Effector CD8-positive, alpha-beta T cell (primary cell): Measurements from ENCODE around the gene TBX4.

Experiments
- DNase-seq: peaks from one replicate; lab custom pipeline; 2025; lab: John Stamatoyannopoulos, UW

Gene TBX4

DNA sequence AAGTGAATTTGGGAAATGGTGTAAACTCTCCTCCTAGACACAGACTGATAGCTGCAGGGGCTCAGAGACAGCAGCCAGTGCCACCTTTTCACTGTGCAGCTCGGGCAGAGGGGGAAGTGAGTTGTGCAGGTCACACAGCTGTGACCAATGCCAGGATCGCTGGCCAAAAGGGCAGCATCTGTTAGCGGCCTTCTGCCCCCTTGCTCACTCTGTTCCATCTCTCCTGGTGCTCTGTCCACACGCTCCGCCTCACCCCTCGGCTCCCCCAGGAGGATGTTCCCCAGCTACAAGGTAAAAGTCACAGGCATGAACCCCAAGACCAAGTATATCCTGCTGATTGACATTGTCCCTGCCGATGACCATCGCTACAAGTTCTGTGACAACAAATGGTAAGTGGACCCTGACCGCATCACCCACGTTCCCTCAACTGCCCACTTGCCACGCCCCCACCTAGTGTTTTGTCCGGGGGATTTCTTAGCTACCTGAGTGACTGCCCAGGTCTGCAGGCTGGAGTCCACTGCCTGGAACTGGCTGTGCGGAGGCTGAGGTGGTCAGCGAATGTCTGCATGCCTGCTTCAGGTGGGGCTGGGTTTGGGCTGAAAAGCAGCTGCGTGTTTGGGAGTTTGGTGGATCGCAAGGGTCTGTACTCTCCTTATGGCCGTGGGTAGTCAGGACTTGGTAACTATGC, 13.5 kb downstream of the TBX4 start:
- no peak for DNase-seq

DNA sequence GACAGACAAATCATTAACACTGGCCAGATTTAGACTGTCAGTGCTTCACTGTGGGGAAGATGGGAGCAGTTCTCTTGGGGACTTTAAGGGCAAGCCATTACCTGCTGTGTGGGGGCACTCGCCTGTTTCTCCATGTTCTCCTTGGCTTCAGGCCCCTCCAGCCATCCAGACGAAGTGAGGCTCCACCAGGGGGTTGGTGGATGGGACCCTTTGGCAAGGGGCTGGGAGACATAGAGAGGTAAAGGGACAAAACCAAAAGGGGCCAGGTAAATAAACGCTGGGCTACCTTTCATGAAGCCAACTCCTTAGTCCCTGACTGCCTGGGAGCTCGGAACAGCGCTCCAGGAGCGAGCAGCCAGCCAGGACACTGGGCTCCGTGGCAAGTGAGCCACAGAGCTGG, 14.0 kb downstream of the TBX4 start:
- no peak for DNase-seq

DNA sequence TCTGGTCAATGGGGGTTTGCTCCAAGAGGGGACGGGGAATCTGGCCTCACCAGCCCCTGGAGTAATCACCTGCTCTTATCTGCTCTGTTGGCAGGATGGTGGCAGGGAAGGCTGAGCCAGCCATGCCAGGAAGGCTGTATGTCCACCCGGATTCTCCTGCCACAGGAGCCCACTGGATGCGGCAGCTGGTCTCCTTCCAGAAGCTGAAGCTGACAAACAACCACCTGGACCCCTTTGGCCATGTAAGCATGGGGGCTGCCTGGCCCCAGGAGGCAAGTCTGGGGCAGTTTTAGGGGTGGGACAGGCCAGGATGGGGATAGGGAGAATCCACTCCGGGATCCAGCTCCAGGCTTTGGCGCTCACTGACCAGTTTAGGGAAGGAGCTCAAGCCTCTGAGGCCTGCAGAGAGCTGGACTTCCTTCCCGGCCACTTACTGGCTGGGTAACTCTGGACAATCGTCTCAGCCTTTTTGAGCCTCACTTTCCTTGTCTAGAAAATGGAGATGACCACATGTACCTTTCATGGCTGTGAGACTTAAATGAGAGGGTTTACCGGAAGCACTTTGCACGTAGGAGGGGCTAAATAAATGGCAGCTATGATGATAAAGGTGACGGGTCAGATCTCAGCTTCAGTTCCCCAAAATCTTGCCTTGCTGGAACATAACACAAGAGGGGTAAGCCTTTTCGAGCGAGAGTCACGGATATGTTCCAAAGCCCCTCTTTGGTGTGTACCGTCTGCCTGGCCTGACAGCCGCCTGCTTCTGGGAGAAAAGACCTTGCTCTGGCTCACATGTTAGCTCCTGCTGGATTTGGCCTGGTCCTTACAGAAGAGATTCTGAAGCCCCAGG, 15.4 kb downstream of the TBX4 start:
- no peak for DNase-seq

DNA sequence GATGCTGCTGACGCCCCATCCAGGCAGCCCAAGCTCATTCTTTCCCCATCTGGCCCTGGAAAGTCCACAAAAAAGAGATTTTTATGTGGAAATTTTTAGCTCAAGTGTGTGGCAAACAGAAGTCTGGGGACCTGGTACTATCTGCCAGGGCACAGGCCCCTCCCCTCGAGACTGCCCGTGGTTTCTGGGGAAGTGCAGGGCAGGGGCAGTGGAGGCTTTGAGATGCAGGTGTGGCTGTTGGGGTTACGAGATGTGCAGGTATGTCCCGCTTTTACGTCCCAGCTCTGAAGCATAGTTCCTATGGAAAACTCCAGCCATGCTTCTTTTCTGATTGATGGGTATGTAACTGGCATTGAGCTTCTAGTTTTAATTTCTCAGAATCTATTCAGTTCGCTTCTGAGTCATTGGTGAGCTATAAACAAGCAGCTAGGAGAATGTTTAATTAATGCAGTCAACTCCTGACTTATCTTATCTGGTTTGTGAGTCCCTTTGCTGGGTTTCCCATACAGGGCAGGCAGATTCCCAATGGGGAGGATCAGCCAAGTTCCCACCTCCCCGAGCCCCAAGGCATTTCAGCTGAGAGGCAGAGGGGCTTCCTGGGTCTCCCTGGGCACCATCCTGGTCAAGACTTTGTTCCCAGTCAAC, 16.2 kb downstream of the TBX4 start:
- DNase-seq = no peak

DNA sequence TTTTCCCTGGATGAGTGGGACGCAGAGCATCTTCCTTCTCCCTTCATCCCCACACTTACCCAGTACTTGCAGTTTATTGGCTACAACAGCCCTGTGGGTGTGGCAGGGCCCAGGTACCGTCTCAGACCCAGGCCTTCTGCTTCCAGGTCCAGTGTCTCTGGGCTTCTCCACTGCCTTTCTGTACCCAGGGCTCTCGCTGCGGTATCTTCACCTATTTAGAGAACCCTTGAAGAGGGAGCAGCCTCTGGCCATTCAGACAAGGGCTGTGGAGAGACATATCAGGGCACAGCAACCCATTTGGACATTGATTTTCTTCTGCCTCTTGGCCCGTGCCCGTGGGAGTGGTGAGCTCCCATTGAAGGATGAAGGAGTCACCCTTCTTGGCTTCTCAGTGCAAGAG, 17.3 kb downstream of the TBX4 start:
- no peak for DNase-seq

DNA sequence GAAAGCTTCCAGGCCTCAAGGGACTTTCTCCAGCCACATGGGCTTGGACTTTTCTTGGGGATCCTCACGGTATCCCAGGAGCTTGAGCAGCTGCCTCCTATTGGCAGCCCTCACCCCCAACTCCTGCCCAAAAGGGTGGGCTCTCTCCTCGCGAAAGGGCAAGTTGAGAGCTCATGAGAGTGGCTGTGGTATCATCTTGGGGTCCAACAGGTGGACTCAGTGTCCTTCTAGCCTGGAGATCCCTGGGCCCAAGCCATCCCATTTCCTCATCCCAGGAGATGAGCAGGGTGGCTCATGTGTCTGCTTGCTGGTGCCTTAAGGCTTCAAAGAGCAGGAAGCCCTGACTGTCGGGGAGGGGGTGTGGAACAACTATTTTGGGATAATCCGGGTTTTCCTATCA, 17.7 kb downstream of the TBX4 start:
- DNase-seq = no peak

DNA sequence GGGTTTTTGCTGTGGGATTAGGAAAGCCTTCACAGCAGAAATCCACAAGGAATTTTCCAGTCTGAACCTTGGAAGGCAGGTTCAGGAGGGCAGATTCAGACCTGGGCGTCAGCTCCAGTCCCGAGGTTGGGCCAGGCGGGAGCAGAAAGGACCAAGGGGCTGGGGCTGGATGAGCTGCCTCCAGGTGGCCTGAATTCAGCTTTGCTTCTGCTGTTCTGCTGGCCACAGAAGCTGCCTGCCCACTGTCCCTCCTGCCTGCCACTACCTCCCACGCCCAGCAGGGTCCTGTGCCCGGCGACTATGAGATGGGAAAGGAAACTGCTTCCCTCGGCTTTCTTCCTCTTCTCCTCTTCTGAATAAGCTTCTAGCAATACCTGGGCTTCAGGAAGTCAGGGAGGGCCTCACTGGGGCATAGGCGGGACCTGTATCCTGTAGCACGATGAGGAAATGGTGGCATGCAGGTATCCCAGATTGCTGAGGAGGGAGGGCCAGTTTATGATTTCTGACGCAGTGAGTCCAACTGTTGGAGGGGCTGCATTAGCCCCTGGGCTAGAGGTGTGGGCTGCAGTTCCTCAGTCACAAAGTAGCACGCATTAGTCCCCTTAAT, 18.4 kb downstream of the TBX4 start:
- DNase-seq = no peak

DNA sequence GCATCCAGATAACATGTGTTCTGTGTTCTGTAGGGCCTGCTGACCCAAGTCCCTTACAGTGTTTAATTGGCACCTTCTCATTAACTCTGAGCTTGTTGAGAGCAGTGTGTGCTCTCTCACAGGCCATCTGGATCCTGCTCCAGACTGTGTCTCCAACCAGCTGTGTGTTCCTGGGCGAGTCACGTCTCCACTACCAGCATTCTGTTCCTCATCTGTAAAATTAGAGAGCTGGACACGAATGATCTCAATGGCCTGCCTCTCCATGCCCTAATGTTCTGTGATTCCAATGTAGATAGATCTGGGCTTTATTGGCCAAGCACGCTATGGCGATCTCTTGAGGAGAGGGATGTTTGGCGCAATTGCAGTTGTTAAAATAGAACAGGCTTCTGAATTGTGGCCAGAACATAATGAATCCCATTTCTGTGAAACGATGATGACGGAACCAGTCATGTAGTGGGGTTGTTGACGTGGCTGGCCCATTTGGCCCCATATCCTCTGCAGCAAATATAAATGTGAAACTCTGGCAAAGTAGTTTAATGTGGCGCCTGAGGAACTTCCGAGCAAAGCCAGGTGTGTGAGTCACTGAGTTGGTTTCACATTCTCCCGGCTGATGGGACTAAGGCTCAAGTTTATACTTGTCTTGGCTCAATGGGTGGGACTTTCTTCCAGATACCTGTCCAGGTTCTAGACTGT, 22.2 kb downstream of the TBX4 start:
- DNase-seq = no peak

DNA sequence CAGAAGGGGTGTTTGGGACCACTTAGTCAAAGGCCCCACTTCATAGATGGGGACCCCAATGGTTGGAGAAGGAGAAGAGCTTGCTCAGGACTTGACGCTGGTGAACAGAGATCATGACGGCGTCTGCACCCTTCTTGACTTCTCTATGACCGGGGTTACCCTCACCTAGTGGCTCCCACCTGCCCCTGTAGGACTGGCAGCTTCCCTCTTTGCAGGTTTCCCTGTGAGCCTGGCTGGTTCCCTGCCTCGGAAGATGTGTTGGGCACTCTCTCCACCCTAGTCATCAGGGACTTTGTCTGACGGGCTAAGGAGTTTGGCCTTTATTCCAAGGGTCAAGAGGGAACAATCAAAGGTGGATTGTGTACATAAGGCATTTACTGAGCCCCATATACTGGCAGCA, 22.7 kb downstream of the TBX4 start:
- no peak for DNase-seq

DNA sequence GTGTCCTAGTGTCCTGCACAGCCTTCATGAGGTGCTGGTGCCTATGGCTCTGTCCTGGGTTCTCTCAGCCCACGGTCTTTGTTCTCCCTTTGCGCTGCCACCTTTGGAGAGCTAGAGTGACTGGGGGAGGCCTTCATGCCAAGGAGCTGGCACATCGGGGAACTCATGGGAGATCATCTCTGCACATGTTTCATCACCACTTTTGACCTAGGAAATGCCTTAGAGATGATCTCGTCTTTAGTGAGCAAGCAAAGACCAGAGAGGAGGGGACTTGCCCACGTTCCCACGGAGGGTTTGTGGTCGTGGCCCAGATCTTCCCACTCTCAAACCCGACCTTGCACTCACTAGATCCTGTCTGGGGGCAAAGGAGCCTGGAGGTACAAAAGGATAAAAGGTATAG, 23.5 kb downstream of the TBX4 start:
- DNase-seq = no peak

DNA sequence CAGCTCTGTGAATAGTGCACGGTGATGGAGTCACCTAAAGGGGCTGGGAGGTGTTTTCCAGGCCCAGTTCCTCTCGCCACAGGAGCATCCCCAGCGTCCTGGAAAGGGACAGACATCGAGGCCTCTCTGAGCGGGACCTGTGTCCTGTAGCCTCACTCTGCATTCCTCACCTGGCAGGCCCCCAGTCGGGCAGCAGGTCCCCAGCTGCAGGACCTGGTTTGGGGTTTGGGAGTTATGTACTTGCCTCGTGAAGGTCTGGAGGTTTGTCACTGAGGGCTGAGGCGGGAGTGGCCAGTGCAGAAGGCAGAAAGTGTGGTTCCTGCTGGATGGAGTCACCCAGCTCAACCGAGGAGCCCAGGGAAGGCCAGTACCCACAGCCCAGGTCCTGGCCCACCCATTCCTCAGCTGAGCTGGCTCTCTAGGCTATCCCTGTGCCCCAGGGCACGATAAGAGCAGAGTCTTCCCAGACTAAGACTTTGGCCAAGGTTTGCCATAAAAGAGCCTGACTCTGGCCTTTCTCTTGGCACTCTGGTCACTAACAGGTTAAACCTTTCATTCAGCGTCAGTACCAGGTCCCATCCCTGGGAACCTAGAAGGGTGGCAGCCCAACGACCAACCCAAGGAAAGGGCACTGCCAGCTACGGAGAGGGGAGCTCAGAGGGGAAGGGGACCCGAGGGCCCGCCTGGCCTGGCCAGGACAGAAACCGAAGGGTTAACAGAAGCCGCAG, 24.4 kb downstream of the TBX4 start:
- no peak for DNase-seq

DNA sequence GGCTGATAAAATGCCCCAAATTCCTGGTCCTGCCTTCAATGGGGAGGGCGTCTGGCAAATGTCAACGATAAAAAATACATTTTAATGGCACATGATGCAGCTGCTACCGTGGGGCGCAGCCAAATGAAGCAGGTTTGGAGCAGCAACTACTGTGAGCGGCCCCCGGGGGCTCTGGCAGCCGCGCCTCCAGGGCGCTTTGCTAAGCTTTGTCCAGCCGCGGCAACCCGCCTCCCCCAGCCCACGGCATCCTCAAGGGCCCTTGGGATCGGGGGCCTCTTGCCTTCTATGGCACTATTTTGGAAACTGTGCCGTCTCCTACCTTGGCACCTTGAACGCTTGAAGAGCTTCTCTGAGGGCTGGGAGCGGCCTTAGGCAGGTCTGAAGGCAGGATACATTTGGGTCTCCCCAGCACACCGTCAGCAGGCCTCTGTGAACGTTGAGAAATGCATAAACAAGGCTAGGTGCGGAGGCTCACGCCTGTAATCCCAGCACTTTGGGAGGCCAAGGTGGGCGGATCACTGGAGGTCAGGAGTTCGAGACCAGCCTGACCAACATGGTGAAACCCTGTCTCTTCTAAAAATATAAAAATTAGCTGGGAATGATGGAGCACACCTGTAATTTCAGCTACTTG, 25.1 kb downstream of the TBX4 start:
- DNase-seq = no peak

DNA sequence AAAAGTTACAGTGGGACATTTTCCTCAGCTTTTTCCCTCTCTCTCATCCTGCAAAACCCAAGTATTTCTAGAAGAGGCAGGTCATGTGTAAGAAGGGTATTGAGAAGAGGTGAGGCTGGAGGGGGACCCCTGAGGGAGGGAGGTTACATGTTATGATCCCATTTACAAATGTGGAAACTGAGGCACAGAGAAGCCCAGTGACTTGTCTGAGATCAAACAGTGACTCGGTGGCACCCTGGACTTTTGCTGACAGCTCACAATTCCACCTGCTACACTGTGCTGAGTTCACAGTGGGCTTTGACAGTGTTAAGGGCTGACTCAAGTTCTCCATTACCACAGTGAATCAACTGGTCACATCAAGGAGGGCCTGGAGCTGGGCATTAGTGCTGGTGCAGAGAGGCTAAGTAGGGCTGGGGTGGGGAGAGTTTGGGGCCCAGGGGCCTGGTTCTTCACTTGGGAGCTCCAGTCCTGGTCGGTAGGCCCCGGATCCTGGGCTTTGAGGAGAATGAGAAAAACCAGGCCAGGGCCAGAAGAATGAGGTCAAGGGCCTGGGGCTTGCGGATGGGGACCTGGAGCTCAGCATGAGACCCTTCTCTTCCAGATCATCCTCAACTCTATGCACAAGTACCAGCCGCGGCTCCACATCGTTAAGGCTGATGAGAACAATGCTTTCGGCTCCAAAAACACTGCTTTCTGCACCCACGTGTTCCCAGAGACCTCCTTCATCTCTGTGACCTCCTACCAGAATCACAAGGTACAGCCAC, 26.0 kb downstream of the TBX4 start:
- no peak for DNase-seq

DNA sequence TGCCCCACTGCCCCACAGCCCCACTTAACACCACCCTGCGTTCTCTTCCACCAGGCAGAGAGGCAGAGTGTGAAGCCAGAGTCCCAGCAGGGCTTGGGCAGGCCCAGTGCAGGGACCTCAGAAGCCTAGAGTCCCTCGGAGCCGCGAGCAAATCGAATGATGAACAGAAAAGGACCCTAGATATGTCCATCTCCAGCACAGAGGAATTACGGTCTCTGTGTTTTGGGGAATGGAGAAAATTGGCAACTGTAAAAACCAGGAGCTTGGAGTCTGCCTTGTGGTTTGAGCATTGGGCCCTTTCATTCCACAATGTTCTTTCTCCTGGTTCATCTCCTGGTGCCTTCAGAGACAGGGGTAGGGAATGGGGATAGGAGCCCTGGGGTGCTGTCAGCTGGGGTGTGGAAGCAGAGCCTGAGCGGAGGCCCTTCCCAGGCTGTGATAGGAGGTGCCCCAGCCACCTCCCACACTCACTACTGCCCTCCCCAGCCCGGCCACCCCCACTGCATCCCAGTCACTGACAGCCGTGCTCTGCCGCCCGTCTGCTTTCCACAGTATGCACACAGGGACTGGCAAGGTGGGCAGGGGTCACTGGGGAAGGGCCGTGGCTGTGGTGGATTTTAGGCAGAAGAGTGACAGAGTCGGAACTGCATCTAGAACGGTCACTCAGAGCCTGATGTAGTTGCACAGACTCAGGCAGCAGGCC, 26.7 kb downstream of the TBX4 start:
- no peak for DNase-seq

DNA sequence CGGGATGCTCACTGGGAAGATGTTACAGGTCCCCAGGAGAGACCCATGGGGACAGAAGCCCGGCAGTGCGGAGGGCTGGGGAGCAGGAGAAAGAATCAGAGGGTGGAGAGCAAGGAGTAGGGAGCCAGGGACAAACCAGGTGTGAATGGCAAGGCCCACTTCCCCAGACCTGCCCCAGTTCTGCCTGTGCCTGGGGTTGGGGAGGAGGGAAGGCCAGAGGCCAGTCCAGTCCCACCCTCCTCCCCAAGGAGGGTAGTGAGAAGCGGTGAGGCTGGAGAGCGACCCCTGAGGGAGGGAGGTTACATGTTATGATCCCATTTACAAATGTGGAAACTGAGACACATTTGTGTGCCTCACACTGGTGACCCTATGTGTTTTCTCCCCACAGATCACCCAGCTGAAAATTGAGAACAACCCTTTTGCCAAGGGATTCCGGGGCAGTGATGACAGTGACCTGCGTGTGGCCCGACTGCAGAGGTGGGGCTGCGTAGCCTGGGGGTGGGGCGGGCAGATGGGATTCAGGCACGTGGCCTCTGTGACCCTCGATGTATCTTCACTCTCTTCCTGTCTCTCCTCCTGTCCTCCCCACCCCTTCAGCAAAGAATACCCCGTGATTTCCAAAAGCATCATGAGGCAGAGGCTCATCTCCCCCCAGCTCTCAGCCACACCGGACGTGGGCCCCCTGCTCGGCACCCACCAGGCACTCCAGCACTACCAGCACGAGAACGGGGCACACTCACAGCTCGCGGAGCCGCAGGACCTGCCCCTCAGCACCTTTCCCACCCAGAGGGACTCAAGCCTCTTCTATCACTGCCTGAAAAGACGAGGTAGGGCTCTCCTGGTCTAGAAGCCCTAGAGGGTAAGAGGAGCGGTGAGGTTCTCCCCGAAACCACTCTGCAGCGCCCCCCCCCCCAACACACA, 27.5 kb downstream of the TBX4 start:
- no peak for DNase-seq

DNA sequence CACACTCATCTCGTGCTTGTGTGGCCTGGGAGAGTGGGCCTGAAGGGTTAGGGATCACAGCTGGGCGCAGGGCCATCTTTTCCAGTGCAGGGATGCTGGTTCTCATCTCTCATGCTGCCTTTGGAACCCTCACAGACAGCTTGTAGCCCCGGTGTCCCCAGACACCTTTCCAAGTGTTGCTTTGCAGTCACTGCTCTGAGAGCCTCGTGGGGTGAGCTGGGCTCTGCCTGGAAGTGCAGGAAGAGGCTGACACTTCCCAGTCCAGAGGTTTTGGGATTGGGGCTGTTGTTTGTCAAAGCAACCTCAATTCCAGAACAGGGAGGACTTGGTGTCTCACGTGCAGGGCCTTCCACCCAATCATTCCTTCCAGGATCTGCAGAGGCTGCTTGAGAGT, 28.2 kb downstream of the TBX4 start:
- no peak for DNase-seq

DNA sequence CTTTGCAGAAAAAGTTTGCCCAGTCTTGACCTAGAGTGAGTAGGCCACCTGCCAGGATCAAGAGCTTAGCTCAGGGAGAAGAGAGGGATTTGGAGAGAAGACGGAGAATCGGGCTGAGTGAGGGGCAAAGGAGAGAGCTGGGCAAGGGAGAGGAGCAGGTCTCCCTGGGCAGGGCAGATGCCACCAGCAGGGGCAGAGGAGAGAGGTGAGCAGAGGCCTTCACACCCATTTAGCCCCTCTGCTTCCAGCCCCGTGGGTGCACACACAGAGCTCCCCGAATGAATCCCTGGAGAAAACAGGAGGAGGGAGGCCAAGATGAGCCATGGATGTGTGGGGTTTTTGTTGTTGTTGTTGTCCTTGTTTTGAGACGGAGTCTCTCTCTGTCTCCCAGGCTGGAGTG, 29.2 kb downstream of the TBX4 start:
- DNase-seq = no peak

DNA sequence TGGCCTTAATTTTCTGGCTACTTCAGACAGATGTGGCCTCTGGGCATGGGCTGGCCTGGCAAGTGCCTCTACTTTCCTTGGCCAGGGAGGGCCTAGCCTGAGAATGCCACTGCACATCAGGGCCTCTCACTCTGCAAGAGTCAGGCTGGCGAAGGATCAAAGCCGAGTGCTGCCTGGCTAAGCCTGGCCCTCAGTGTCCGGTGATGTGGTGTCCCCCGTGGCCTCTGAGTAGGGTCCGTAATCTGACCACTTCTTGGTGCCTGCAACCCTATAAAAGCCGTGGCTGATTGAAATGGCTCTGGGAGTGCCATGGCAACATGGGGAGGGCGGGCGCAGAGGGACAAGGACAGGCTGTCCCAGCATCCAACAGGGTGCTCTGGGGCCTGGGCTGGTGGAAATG, 30.2 kb downstream of the TBX4 start:
- no peak for DNase-seq

DNA sequence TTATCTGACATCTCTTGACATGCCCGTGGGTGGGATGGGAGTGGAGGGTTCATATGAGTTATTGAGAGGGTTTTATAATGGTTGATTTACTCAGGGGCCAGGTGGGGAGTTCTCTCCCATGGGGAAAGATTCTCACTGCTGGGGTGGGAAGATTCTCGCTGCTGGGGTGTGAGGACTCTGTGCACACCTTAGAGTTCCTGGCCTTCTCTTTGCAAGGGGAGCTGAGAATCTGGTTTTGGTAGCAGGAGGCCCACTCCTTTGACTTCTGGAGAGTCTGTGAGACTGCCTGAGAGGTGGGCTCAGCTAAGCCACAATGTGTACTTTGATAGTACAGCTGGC, 31.5 kb downstream of the TBX4 start:
- DNase-seq = no peak
